ENCODE measurements around the gene NLGN2. TPM values are rescaled to one million over a fixed set of nuclear protein-coding genes. Genes with fewer than 3 reads are reported as not detected.

NLGN2 gene
- total RNA-seq, 1 donor from 2014 or later = 46.7 TPM

- no peak overlapping the region for H3K4me3 Mint-ChIP-seq (ENCODE audit: unreplicated experiment)
- no peak for DNase-seq (ENCODE audit: low spot score)
- TF ChIP-seq, protein P1, sequence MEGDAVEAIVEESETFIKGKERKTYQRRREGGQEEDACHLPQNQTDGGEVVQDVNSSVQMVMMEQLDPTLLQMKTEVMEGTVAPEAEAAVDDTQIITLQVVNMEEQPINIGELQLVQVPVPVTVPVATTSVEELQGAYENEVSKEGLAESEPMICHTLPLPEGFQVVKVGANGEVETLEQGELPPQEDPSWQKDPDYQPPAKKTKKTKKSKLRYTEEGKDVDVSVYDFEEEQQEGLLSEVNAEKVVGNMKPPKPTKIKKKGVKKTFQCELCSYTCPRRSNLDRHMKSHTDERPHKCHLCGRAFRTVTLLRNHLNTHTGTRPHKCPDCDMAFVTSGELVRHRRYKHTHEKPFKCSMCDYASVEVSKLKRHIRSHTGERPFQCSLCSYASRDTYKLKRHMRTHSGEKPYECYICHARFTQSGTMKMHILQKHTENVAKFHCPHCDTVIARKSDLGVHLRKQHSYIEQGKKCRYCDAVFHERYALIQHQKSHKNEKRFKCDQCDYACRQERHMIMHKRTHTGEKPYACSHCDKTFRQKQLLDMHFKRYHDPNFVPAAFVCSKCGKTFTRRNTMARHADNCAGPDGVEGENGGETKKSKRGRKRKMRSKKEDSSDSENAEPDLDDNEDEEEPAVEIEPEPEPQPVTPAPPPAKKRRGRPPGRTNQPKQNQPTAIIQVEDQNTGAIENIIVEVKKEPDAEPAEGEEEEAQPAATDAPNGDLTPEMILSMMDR (IDR thresholded peaks at IDR 0.05) = no peak
- peaks cover 6% of the 10 kb centered on the region for H3K36me3 Mint-ChIP-seq (ENCODE audit: low read depth)
- no peaks in the 10 kb centered on the region for H3K9me3 Mint-ChIP-seq (ENCODE audit: low read depth)
- no peaks in the 10 kb centered on the region for H3K27me3 Mint-ChIP-seq (ENCODE audit: low read depth)
- H3K4me1 Mint-ChIP-seq (ENCODE audit: low read depth) = peaks cover 7% of the 10 kb centered on the region
- H3K27ac Mint-ChIP-seq (ENCODE audit: unreplicated experiment) = no peak overlapping the region
Observed at GRCh38 chr17:7467498-7467897, 59.9 kb downstream of the NLGN2 start.

GRCh38 chr17:7468290-7468689, 60.6 kb downstream of the NLGN2 start:
- H3K36me3 Mint-ChIP-seq (ENCODE audit: low read depth) = peaks cover 4% of the 10 kb centered on the region
- H3K4me1 Mint-ChIP-seq (ENCODE audit: low read depth) = peaks cover 7% of the 10 kb centered on the region
- DNase-seq (ENCODE audit: low spot score) = no peak
- H3K27me3 Mint-ChIP-seq (ENCODE audit: low read depth) = no peaks in the 10 kb centered on the region
- no peaks in the 10 kb centered on the region for H3K9me3 Mint-ChIP-seq (ENCODE audit: low read depth)
- TF ChIP-seq, protein P1 (IDR thresholded peaks at IDR 0.05) = no peak
- peak overlapping the region; percentile 32 for H3K27ac Mint-ChIP-seq (ENCODE audit: unreplicated experiment)
- no peak overlapping the region for H3K4me3 Mint-ChIP-seq (ENCODE audit: unreplicated experiment)

DNA sequence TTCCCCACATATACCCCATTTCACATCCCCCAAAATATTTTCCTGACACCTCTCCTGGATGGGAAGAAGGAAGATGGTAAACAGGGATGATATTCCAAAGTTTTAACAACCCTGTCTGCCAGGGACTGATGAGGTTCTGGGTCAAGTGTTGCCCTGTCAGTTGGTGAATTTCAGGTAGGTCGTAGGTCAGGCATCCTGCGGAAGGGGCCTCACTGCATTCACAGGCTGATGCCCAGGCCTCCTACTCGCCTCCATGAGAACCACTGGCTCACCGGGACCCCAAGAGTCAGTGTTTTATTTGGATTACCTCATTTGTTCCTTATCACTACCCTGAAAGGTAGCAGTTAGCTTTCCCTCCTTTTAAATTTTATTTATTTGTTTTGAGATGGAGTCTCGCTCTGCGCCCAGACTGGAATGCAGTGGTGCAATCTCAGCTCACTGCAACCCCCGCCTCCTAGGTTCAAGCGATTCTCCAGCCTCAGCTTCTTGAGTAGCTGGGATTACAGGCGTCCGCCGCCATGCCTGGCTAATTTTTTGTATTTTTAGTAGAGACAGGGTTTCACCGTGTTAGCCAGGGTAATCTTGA, 61.3 kb downstream of the NLGN2 start:
- peaks cover 7% of the 10 kb centered on the region for H3K4me1 Mint-ChIP-seq (ENCODE audit: low read depth)
- no peak for DNase-seq (ENCODE audit: low spot score)
- H3K36me3 Mint-ChIP-seq (ENCODE audit: low read depth) = peaks cover 4% of the 10 kb centered on the region
- no peak overlapping the region for H3K27ac Mint-ChIP-seq (ENCODE audit: unreplicated experiment)
- no peak overlapping the region for H3K4me3 Mint-ChIP-seq (ENCODE audit: unreplicated experiment)
- no peaks in the 10 kb centered on the region for H3K9me3 Mint-ChIP-seq (ENCODE audit: low read depth)
- TF ChIP-seq, protein P1 (IDR thresholded peaks at IDR 0.05) = no peak
- no peaks in the 10 kb centered on the region for H3K27me3 Mint-ChIP-seq (ENCODE audit: low read depth)

Other genes with a start within 250 kb of the NLGN2 start
- gene ASGR1, start 228.5 kb upstream of the NLGN2 start, total RNA-seq = 0.46 to 1.9 TPM (median 0.97 TPM) in 3 replicates
- 28.3 to 34.4 TPM (median 31.3 TPM) in 3 replicates for gene DLG4, start 188.0 kb upstream of the NLGN2 start, total RNA-seq
- gene ACADVL, start 187.9 kb upstream of the NLGN2 start, total RNA-seq = 427 to 584 TPM (median 454 TPM) in 3 replicates
- gene DVL2, start 173.3 kb upstream of the NLGN2 start, total RNA-seq = 58.8 to 65.2 TPM (median 59.5 TPM) in 3 replicates
- 49.5 to 57.8 TPM (median 53.1 TPM) in 3 replicates for gene PHF23, start 168.4 kb upstream of the NLGN2 start, total RNA-seq
- gene GABARAP, start 165.4 kb upstream of the NLGN2 start, total RNA-seq = 449 to 459 TPM (median 455 TPM) in 3 replicates
- 105 to 118 TPM (median 111 TPM) in 3 replicates for gene CTDNEP1, start 156.1 kb upstream of the NLGN2 start, total RNA-seq
- gene ELP5, start 155.6 kb upstream of the NLGN2 start, total RNA-seq = 24.9 to 32.7 TPM (median 25.8 TPM) in 3 replicates
- gene CLDN7, start 145.4 kb upstream of the NLGN2 start, total RNA-seq = 0.42 to 0.54 TPM (median 0.46 TPM) in 3 replicates
- gene SLC2A4, start 126.1 kb upstream of the NLGN2 start, total RNA-seq = 0.15 to 0.38 TPM (median 0.30 TPM) in 3 replicates
- gene YBX2, start 113.2 kb upstream of the NLGN2 start, total RNA-seq = 0.56 to 0.57 TPM in 2 of 3 replicates, not detected in the other
- 364 to 494 TPM (median 376 TPM) in 3 replicates for gene EIF5A, start 100.2 kb upstream of the NLGN2 start, total RNA-seq
- 43.9 to 64.9 TPM (median 55.3 TPM) in 3 replicates for gene GPS2, start 92.5 kb upstream of the NLGN2 start, total RNA-seq
- gene NEURL4, start 78.5 kb upstream of the NLGN2 start, total RNA-seq = 28.0 to 43.3 TPM (median 32.4 TPM) in 3 replicates
- 2.9 to 6.8 TPM (median 3.7 TPM) in 3 replicates for gene ACAP1, start 71.3 kb upstream of the NLGN2 start, total RNA-seq
- gene KCTD11, start 55.7 kb upstream of the NLGN2 start, total RNA-seq = 16.6 to 23.3 TPM (median 23.0 TPM) in 3 replicates
- not detected in 3 replicates for gene TMEM95, start 52.7 kb upstream of the NLGN2 start, total RNA-seq
- 0.22 to 0.72 TPM in 2 of 3 replicates, not detected in the other for gene TNK1, start 26.8 kb upstream of the NLGN2 start, total RNA-seq
- 79.8 to 82.6 TPM (median 81.5 TPM) in 3 replicates for gene PLSCR3, start 13.3 kb upstream of the NLGN2 start, total RNA-seq
- 32.8 to 42.8 TPM (median 34.3 TPM) in 3 replicates for gene TMEM256, start 3.7 kb upstream of the NLGN2 start, total RNA-seq
- gene SPEM1, start 12.5 kb downstream of the NLGN2 start, total RNA-seq = not detected in 3 replicates
- gene SPEM2, start 17.8 kb downstream of the NLGN2 start, total RNA-seq = not detected in 3 replicates
- gene SPEM3, start 21.0 kb downstream of the NLGN2 start, total RNA-seq = not detected in 3 replicates
- 6.9 to 9.1 TPM (median 7.7 TPM) in 3 replicates for gene TMEM102, start 27.6 kb downstream of the NLGN2 start, total RNA-seq
- 5.0 to 6.0 TPM (median 5.1 TPM) in 3 replicates for gene FGF11, start 31.7 kb downstream of the NLGN2 start, total RNA-seq
- gene CHRNB1, start 37.2 kb downstream of the NLGN2 start, total RNA-seq = 12.2 to 14.0 TPM (median 12.6 TPM) in 3 replicates
- 50.9 to 51.9 TPM (median 51.0 TPM) in 3 replicates for gene ZBTB4, start 71.8 kb downstream of the NLGN2 start, total RNA-seq
- gene SLC35G6, start 73.6 kb downstream of the NLGN2 start, total RNA-seq = not detected in 3 replicates
- 113 to 121 TPM (median 115 TPM) in 3 replicates for gene POLR2A, start 76.5 kb downstream of the NLGN2 start, total RNA-seq
- 12.1 to 23.3 TPM (median 23.0 TPM) in 3 replicates for gene TNFSF12, start 141.2 kb downstream of the NLGN2 start, total RNA-seq
- gene TNFSF13, start 150.9 kb downstream of the NLGN2 start, total RNA-seq = 0.48 to 1.9 TPM (median 1.7 TPM) in 3 replicates
- 45.3 to 57.8 TPM (median 49.4 TPM) in 3 replicates for gene SENP3, start 154.1 kb downstream of the NLGN2 start, total RNA-seq
- gene CD68, start 171.8 kb downstream of the NLGN2 start, total RNA-seq = 1.2 to 3.3 TPM (median 2.6 TPM) in 3 replicates
- gene MPDU1, start 176.0 kb downstream of the NLGN2 start, total RNA-seq = 33.1 to 47.8 TPM (median 35.9 TPM) in 3 replicates
- 0.32 to 0.39 TPM in 2 of 3 replicates, not detected in the other for gene SOX15, start 182.2 kb downstream of the NLGN2 start, total RNA-seq
- gene FXR2, start 207.1 kb downstream of the NLGN2 start, total RNA-seq = 48.4 to 53.7 TPM (median 52.5 TPM) in 3 replicates
- 82.1 to 85.0 TPM (median 84.9 TPM) in 3 replicates for gene SAT2, start 220.0 kb downstream of the NLGN2 start, total RNA-seq
- gene SHBG, start 222.3 kb downstream of the NLGN2 start, total RNA-seq = 0.67 to 1.2 TPM (median 0.92 TPM) in 3 replicates
- 0.77 to 2.2 TPM (median 0.90 TPM) in 3 replicates for gene ATP1B2, start 243.1 kb downstream of the NLGN2 start, total RNA-seq